NCI-H146 treated with DMSO at 0.1 percent for 48 hours (cell line): ENCODE results near the gene DHRS4L2.
A peak's percentile ranks its signal among the peaks of the same experiment; 100 is the strongest.
"Not testable (repeated sequence)": the region's sequence is repeated elsewhere in the genome, so short reads cannot be mapped to it uniquely, and the experiment has no call there.

Experiments used
- DNase-seq: peaks from one replicate; lab custom pipeline; 2025; ENCODE audit not compliant: unreplicated experiment; lab: John Stamatoyannopoulos, UW

DHRS4L2 gene

GRCh38 chr14:23988607-23989363 lies at the start of gene DHRS4L2:
DHRS4L2 (plus strand) TSS chr14:23988929; CDS start chr14:23988948, 19 bp downstream.
- not testable (repeated sequence) for DNase-seq

GRCh38 chr14:23939607-23940326 lies 49.0 kb upstream of the DHRS4L2 start:
- DNase-seq: no peak

GRCh38 chr14:23941230-23941629 lies 47.5 kb upstream of the DHRS4L2 start:
- DNase-seq: no peak

GRCh38 chr14:23941669-23942068 lies 47.1 kb upstream of the DHRS4L2 start:
- DNase-seq: no peak

GRCh38 chr14:23942587-23942986 lies 46.1 kb upstream of the DHRS4L2 start:
- DNase-seq: no peak

GRCh38 chr14:23949069-23949468 lies 39.7 kb upstream of the DHRS4L2 start:
- not testable (repeated sequence) for DNase-seq

GRCh38 chr14:23950411-23951135 lies 38.2 kb upstream of the DHRS4L2 start:
- DNase-seq: no peak

- not testable (repeated sequence) for DNase-seq
These were observed 37.6 kb upstream of the DHRS4L2 start for GRCh38 chr14:23951136-23951466.

- no peak for DNase-seq
These were observed 37.0 kb upstream of the DHRS4L2 start for GRCh38 chr14:23951590-23952201.

GRCh38 chr14:23953116-23953463 lies 35.6 kb upstream of the DHRS4L2 start:
- not testable (repeated sequence) for DNase-seq

- DNase-seq: peak; percentile 72
These were observed 35.1 kb upstream of the DHRS4L2 start, which contains the start of gene DHRS4 for GRCh38 chr14:23953464-23954278. DHRS4 (plus strand) TSS chr14:23953770; CDS start chr14:23953789, 19 bp downstream.

GRCh38 chr14:23954279-23954614 lies 34.5 kb upstream of the DHRS4L2 start:
- not testable (repeated sequence) for DNase-seq

GRCh38 chr14:23954965-23955364 lies 33.8 kb upstream of the DHRS4L2 start:
- DNase-seq: not testable (repeated sequence)

- not testable (repeated sequence) for DNase-seq
These were observed 32.9 kb upstream of the DHRS4L2 start for GRCh38 chr14:23955811-23956210.

- DNase-seq: not testable (repeated sequence)
These were observed 30.7 kb upstream of the DHRS4L2 start for GRCh38 chr14:23957913-23958569.

- not testable (repeated sequence) for DNase-seq
These were observed 27.8 kb upstream of the DHRS4L2 start for GRCh38 chr14:23960899-23961298.

- not testable (repeated sequence) for DNase-seq
These were observed 27.0 kb upstream of the DHRS4L2 start for GRCh38 chr14:23961704-23962103.

GRCh38 chr14:23969130-23969480 lies 19.6 kb upstream of the DHRS4L2 start:
- not testable (repeated sequence) for DNase-seq

- not testable (repeated sequence) for DNase-seq
These were observed 19.0 kb upstream of the DHRS4L2 start for GRCh38 chr14:23969481-23970282.
